H1 (cell line): Measurements from ENCODE around the gene C22orf39. TPM values are rescaled to one million over a fixed set of nuclear protein-coding genes. Genes with fewer than 3 reads are reported as not detected.

Experiments used
- CTCF ChIA-PET: fragments of 300-600 bp; sonication (Branson Sonifier 250); formaldehyde crosslinking; loops from one replicate; lab custom pipeline; 2021; ENCODE audit not compliant: partially characterized antibody; lab: Charles Lee
- POLR2A ChIA-PET: fragments of 300-600 bp; sonication (Branson Sonifier 250); formaldehyde crosslinking; loops from one replicate; lab custom pipeline; 2021; ENCODE audit warnings: inconsistent platforms; ENCODE audit not compliant: partially characterized antibody; lab: Charles Lee
- DNase-seq, 2 experiments: peaks; one replicate each; pipeline versions ENCODE4 v3.0.0 to v3.0.0-alpha.2; 2010 to 2022; ENCODE audit warnings: low spot score in 2 of 2, low read depth in 1 of 2, mixed read lengths in 1 of 2
- FAIRE-seq: peaks from 2 replicates; lab custom pipeline; 2011; peaks lifted over from hg19 to GRCh38; lab: Jason Lieb, UNC
- H2AFZ ChIP-seq: 2 replicates; pipeline ENCODE4 v1.8.1; 2012; ENCODE audit warnings: low read length, inconsistent platforms
- H2AK5ac ChIP-seq: 2 replicates; pipeline ENCODE4 v1.6.1; 2013; ENCODE audit warnings: low read depth, low read length
- H2BK120ac ChIP-seq: replicated peaks from 2 replicates; pipeline ENCODE3; 2013; ENCODE audit warnings: low read depth, low read length, inconsistent platforms
- H2BK12ac ChIP-seq: 2 replicates; pipeline ENCODE4 v1.6.1; 2013; ENCODE audit warnings: low read depth, low read length
- H2BK15ac ChIP-seq: 2 replicates; pipeline ENCODE4 v1.6.1; 2013; ENCODE audit warnings: low read length
- H2BK20ac ChIP-seq: 2 replicates; pipeline ENCODE4 v1.6.1; 2013; ENCODE audit warnings: low read length
- H2BK5ac ChIP-seq: 2 replicates; pipeline ENCODE4 v1.6.1; 2013; ENCODE audit warnings: low read depth, low read length
- H3K14ac ChIP-seq: 2 replicates; pipeline ENCODE4 v1.6.1; 2013; ENCODE audit warnings: inconsistent platforms; ENCODE audit not compliant: insufficient read length
- H3K18ac ChIP-seq: 2 replicates; pipeline ENCODE4 v1.6.1; 2013; ENCODE audit warnings: low read length; ENCODE audit errors: extremely low read depth
- H3K23ac ChIP-seq: 2 replicates; pipeline ENCODE4 v1.6.1; 2013; ENCODE audit warnings: inconsistent platforms; ENCODE audit not compliant: insufficient read length
- H3K23me2 ChIP-seq: 2 replicates; pipeline ENCODE4 v1.6.1; 2013; ENCODE audit warnings: low read depth, low read length
- H3K27ac ChIP-seq: 2 replicates; pipeline ENCODE4 v1.6.1; 2011; ENCODE audit warnings: low read depth, low read length, inconsistent platforms
- H3K27me3 ChIP-seq, 4 experiments: replicated peaks in 1 of 4; 1 replicate in 1 of 4; 2 replicates in 3 of 4; pipeline versions ENCODE4 v1.6.1 to v1.8.1; 2011 to 2013; ENCODE audit warnings: low read length in 3 of 4, mild to moderate bottlenecking in 3 of 4, inconsistent platforms in 2 of 4, mixed read lengths in 2 of 4, moderate library complexity in 1 of 4; ENCODE audit not compliant: control insufficient read depth in 3 of 4, insufficient read depth in 3 of 4; ENCODE audit errors: extremely low read depth in 1 of 4
- H3K36me3 ChIP-seq, 4 experiments: 2 replicates each; pipeline versions ENCODE4 v1.6.1 to v1.8.1; 2011 to 2013; ENCODE audit warnings: mild to moderate bottlenecking in 4 of 4, low read length in 3 of 4, moderate library complexity in 2 of 4, control low read depth in 1 of 4, inconsistent platforms in 1 of 4; ENCODE audit not compliant: insufficient read depth in 4 of 4, control insufficient read depth in 2 of 4
- H3K4ac ChIP-seq: replicated peaks from 2 replicates; pipeline ENCODE3; 2013; ENCODE audit warnings: low read length, low read depth, mixed read lengths, inconsistent platforms; ENCODE audit not compliant: insufficient read length
- H3K4me1 ChIP-seq, 4 experiments: replicated peaks in 1 of 4; 1 replicate in 1 of 4; 2 replicates in 3 of 4; pipeline versions ENCODE4 v1.6.1 to v1.8.1; 2011 to 2013; ENCODE audit warnings: low read length in 3 of 4, inconsistent platforms in 2 of 4, mixed read lengths in 1 of 4; ENCODE audit not compliant: insufficient read depth in 4 of 4, control insufficient read depth in 3 of 4
- H3K4me2 ChIP-seq, 2 experiments: 2 replicates each; pipeline versions ENCODE4 v1.6.1 to v1.8.1; 2011 to 2013; ENCODE audit warnings: low read depth in 2 of 2, low read length in 2 of 2, control low read depth in 1 of 2, inconsistent platforms in 1 of 2, mild to moderate bottlenecking in 1 of 2; ENCODE audit not compliant: insufficient read depth in 1 of 2
- H3K4me3 ChIP-seq, 4 experiments: fragments of 200-600, 300-600 bp in 1 of 4; sonication (generic), shearing (Covaris generic), sonication (Bioruptor Twin) in 1 of 4; 2 replicates each; pipeline versions ENCODE4 v1.5.1 to v1.8.1; 2011 to 2016; ENCODE audit warnings: low read length in 4 of 4, low read depth in 3 of 4, control low read depth in 2 of 4, inconsistent platforms in 2 of 4, mild to moderate bottlenecking in 2 of 4, mixed read lengths in 1 of 4, moderate library complexity in 1 of 4; ENCODE audit not compliant: insufficient read depth in 2 of 4; ENCODE audit errors: extremely low read depth in 1 of 4
- H3K56ac ChIP-seq: replicated peaks from 2 replicates; pipeline ENCODE3; 2013; ENCODE audit warnings: low read depth, mild to moderate bottlenecking, mixed read lengths, low read length, inconsistent platforms; ENCODE audit not compliant: insufficient read length
- H3K79me1 ChIP-seq: 2 replicates; pipeline ENCODE4 v1.6.1; 2013; ENCODE audit warnings: low read depth, low read length, control low read depth
- H3K79me2 ChIP-seq, 2 experiments: 2 replicates each; pipeline versions ENCODE4 v1.6.1 to v1.8.1; 2012 to 2013; ENCODE audit warnings: low read length in 2 of 2, mild to moderate bottlenecking in 2 of 2, inconsistent platforms in 1 of 2; ENCODE audit not compliant: insufficient read depth in 2 of 2, control insufficient read depth in 1 of 2
- H3K9ac ChIP-seq, 4 experiments: replicated peaks in 1 of 4; 1 replicate in 1 of 4; 2 replicates in 3 of 4; pipeline versions ENCODE4 v1.6.1 to v1.8.1; 2011 to 2013; ENCODE audit warnings: low read depth in 3 of 4, low read length in 3 of 4, control low read depth in 2 of 4, mild to moderate bottlenecking in 2 of 4, moderate library complexity in 2 of 4, inconsistent platforms in 1 of 4; ENCODE audit errors: extremely low read depth in 1 of 4
- H3K9me3 ChIP-seq, 2 experiments: 2 replicates each; pipeline versions ENCODE4 v1.6.1 to v1.8.1; 2012 to 2013; ENCODE audit warnings: mild to moderate bottlenecking in 2 of 2, moderate library complexity in 2 of 2, control low read depth in 1 of 2, inconsistent platforms in 1 of 2, low read depth in 1 of 2, low read length in 1 of 2, mixed read lengths in 1 of 2; ENCODE audit not compliant: insufficient read depth in 2 of 2
- H4K20me1 ChIP-seq, 2 experiments: replicated peaks in 1 of 2; 2 replicates each; pipeline versions ENCODE3 to v1.8.1; 2011 to 2013; ENCODE audit warnings: inconsistent platforms in 2 of 2, low read length in 2 of 2, mild to moderate bottlenecking in 1 of 2; ENCODE audit not compliant: insufficient read depth in 2 of 2, control insufficient read depth in 1 of 2
- H4K5ac ChIP-seq: 2 replicates; pipeline ENCODE4 v1.6.1; 2013; ENCODE audit warnings: low read length, low read depth, mixed read lengths, inconsistent platforms; ENCODE audit not compliant: insufficient read length
- H4K8ac ChIP-seq: 2 replicates; pipeline ENCODE4 v1.8.0; 2013; ENCODE audit warnings: mild to moderate bottlenecking, moderate library complexity, low read length, inconsistent platforms; ENCODE audit not compliant: insufficient read depth; ENCODE audit errors: extremely low read depth
- H4K91ac ChIP-seq: replicated peaks from 2 replicates; pipeline ENCODE3; 2013; ENCODE audit warnings: low read length, mixed read lengths, inconsistent platforms; ENCODE audit not compliant: insufficient read length
- BACH1 ChIP-seq: IDR thresholded peaks from 2 replicates; pipeline ENCODE4 v1.6.1; 2012; ENCODE audit warnings: low read length, improper control_type of control experiment
- EZH2 ChIP-seq: fragments of 200-600 bp; sonication (generic); IDR thresholded peaks from 2 replicates; pipeline ENCODE4 v1.7.1; 2012; ENCODE audit warnings: low read depth, mild to moderate bottlenecking, moderate library complexity, low read length, inconsistent platforms; ENCODE audit not compliant: severe bottlenecking
- MAX ChIP-seq: IDR thresholded peaks from 2 replicates; pipeline ENCODE4 v1.6.1; 2012; ENCODE audit warnings: inconsistent platforms
- RFX5 ChIP-seq: IDR thresholded peaks from 2 replicates; pipeline ENCODE4 v1.6.1; 2011; ENCODE audit warnings: low read depth, low read length, improper control_type of control experiment, borderline replicate concordance
- RXRA ChIP-seq: IDR thresholded peaks from 2 replicates; pipeline ENCODE4 v1.6.1; 2011; ENCODE audit warnings: low read depth, mild to moderate bottlenecking, low read length, moderate library complexity; ENCODE audit not compliant: insufficient read depth
- SIX5 ChIP-seq: IDR thresholded peaks from 2 replicates; pipeline ENCODE4 v1.6.1; 2011; ENCODE audit warnings: mild to moderate bottlenecking, low read depth, low read length
- TCF12 ChIP-seq: IDR thresholded peaks from 2 replicates; pipeline ENCODE4 v1.6.1; 2011; ENCODE audit warnings: low read depth, mild to moderate bottlenecking, low read length
- USF2 ChIP-seq: IDR thresholded peaks from 2 replicates; pipeline ENCODE4 v1.6.1; 2011; ENCODE audit warnings: low read length, improper control_type of control experiment
- WGBS, 2 experiments: shearing (Covaris generic) in 1 of 2; methylation state at CpG; one replicate each; pipeline versions ENCODE4 v1.1.6 to v1.1.7; 2013 to 2015; ENCODE audit warnings: low lambda C conversion rate in 2 of 2, mixed read lengths in 2 of 2, inconsistent platforms in 1 of 2, low coverage in 1 of 2, missing lambda C conversion rate in 1 of 2; ENCODE audit not compliant: insufficient replicate concordance in 2 of 2, insufficient coverage in 1 of 2, insufficient read length in 1 of 2; ENCODE audit errors: extremely low coverage in 1 of 2, missing lambda C conversion rate in 1 of 2; 5-methylcytosine and 5-hydroxymethylcytosine counted together
- polyA plus RNA-seq, 7 experiments: library from polyadenylated mRNA; depleted of rRNA in 3 of 7; stranded (reverse) in 5 of 7; unstranded in 2 of 7; fragments of >200 nt in 5 of 7; fragments of 200-250 nt in 2 of 7; gene quantifications; 1 replicate in 5 of 7; 2 replicates in 1 of 7; 4 replicates in 1 of 7; pipeline versions ENCODE4 v1.2.1 to v1.2.3, GENCODE V29; 2011 to 2013; ENCODE audit warnings: missing spikeins in 2 of 7, mixed read lengths in 2 of 7
- total RNA-seq: library from RNA; stranded (reverse); fragmentation: NEBNext Ultra II Directional; extraction: Animal tissue kit (Norgen Biotek cat#: 25700); gene quantifications from 2 replicates; pipeline ENCODE4 v1.2.1, GENCODE V29; 2021

Gene C22orf39
- total and polyA plus RNA-seq, 2 of the 8 experiments (the other 6 are each of a cell fraction or from before 2014, with no cell fraction given): 22.7 to 27.7 TPM

- Histone ChIP-seq H3K9me3 (no peaks in the 10 kb centered on the region), H3K79me2 (no peaks in the 10 kb centered on the region), H3K4ac (no peak overlapping the region), H2BK5ac (no peak overlapping the region), H4K8ac (no peak overlapping the region), H2AK5ac (no peak overlapping the region), H3K4me1 (no peaks in the 10 kb centered on the region), H3K27ac (no peak overlapping the region), H3K18ac (no peak overlapping the region), H3K23me2 (no peaks in the 10 kb centered on the region), H2BK120ac (no peak overlapping the region), H4K91ac (no peak overlapping the region), H3K9ac (no peak overlapping the region), H3K14ac (no peak overlapping the region), H3K23ac (no peak overlapping the region), H2BK12ac (no peak overlapping the region), H3K27me3 (no peaks in the 10 kb centered on the region), H3K4me2 (no peak overlapping the region), H3K4me3 (no peak overlapping the region), H2BK15ac (no peak overlapping the region), H2AFZ (no peak overlapping the region), H4K20me1 (peaks cover 2 to 9% of the 10 kb centered on the region in 2 experiments), H4K5ac (no peak overlapping the region), H2BK20ac (no peak overlapping the region), H3K36me3 (peaks cover 22 to 72% (median 55%) of the 10 kb centered on the region in 4 experiments), H3K79me1 (no peaks in the 10 kb centered on the region), H3K56ac (no peak overlapping the region)
- TF ChIP-seq RXRA (no peak), SIX5 (no peak), EZH2 (no peak), TCF12 (no peak), RFX5 (no peak), MAX (no peak), BACH1 (no peak), USF2 (no peak)
- 85% methylated on average over 5 of the region's 5 CpGs; no CpG with 5 or more reads in 1 of the 2 experiments for WGBS, 2 experiments
- no peak for FAIRE-seq
- ChIA-PET CTCF (interaction anchor here (0.7 kb wide), 1 partner anchor 39 kb away, joined by 3 read pairs; no protein-coding TSS in a partner anchor), POLR2A (interaction anchor here (1.0 to 1.1 kb wide), 4 partner anchors 12 to 110 kb away, joined by 3 read pairs; no protein-coding TSS in a partner anchor)
- DNase-seq: no peak
Observed at GRCh38 chr22:19393704-19394103, 53.8 kb downstream of the C22orf39 start.
